LoVo (cell line): ENCODE data around the gene TPSG1.
"Not testable (repeated sequence)": the region's sequence is repeated elsewhere in the genome, so short reads cannot be mapped to it uniquely, and the experiment has no call there.

Source experiments
- DNase-seq: peaks from one replicate; pipeline ENCODE4 v3.0.0-alpha.2; 2016; ENCODE audit warnings: low spot score

Gene TPSG1

DNA sequence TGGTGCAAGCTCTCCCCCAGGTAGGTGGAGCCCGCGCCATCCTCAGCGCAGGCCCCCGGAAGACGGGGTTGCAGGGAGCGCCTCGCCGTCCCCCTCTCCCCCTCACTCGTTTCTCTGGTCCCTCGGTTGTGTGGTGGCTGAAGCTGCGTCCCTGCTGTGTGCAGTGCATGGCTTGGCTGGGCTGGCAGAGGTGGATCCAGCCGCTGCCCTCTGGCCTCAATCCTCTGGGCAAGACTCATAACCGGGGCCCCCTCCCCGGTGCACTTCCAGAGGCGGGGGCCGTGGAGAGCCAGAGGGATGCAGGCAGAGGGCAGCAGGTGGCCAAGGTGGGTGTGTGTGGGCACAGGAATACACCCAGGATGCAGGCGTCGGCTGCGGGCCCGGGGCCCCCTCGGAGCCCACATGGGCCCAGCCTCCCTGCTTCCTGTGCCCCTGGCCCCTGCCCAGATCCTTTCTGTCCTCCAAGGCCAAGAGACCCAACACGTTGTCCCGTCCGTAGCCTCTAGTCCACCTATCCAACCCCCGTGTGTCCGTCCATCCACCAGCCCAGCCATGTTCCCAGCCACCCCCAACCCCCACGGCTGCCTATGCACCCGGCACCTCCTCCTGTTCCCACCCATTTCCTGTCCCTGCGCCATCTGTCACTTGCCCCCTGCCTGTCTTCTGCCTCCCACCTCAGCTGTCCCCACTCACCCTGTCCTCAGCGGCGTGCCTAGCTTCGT lies 9.3 kb downstream of the TPSG1 start:
- DNase-seq = no peak

- DNase-seq = no peak
These were observed 10.3 kb downstream of the TPSG1 start for GRCh38 chr16:1214719-1215118.

- no peak for DNase-seq
These were observed 11.2 kb downstream of the TPSG1 start for GRCh38 chr16:1213796-1214372.

- no peak for DNase-seq
These were observed 11.8 kb downstream of the TPSG1 start for GRCh38 chr16:1213231-1213630.

DNA sequence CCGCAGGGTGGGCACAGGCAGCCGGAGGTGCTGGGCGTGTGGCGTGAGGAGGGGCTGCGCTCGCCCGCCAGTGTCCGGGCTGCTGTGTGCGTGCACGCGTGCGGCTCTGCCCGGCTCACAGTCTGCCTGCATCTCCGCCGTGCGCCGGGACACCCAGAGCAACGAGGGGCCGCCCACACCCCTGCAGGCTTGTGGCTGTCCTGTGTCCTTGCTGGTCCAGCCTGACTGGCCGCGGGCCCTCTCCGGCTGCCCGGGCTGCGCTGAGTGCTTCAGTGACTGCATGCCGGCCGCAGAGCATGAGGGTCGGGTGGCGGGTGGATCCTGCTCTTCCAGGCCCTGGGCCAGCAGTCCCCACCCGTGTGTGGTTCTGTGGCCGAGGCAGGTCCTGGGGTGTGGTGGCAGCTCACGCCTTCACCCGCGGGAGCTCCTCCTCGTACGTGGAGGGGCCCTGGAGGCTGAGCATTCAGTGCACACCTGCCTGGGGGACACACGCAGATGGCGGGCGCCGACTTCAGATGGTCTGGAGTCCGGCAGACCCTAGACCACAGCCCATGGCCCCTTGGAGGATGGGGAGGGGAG lies 12.4 kb downstream of the TPSG1 start:
- no peak for DNase-seq

DNA sequence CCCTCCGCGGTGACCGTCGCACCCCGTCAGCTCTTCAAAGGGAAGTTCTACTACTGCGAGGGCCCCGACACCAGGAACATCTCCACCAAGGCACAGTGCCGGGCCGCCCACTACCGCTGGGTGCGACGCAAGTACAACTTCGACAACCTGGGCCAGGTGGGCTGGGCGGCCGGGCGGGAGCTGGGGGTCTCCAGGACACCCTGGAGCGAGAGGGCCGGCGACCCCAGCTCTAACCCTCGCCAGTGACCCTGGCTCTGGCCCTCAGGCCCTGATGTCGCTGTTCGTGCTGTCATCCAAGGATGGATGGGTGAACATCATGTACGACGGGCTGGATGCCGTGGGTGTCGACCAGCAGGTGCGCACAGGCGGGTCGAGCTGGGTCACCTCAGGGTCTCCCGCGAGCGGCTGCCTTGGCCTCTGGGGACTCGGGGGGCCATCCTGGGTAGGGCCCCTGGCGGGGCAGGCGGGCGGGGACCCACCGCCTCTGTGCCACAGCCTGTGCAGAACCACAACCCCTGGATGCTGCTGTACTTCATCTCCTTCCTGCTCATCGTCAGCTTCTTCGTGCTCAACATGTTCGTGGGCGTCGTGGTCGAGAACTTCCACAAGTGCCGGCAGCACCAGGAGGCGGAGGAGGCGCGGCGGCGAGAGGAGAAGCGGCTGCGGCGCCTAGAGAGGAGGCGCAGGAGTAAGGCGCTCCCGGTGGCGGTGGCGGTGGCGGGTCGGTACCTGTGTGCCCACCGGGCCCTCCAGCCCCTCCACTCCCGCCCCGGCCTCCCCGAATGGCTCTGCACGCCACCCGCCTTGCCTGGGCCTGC lies 13.4 kb downstream of the TPSG1 start:
- DNase-seq = no peak

- DNase-seq = no peak
These were observed 14.6 kb downstream of the TPSG1 start for GRCh38 chr16:1210461-1210860.

- no peak for DNase-seq
These were observed 16.0 kb downstream of the TPSG1 start for GRCh38 chr16:1209081-1209480.

GRCh38 chr16:1208239-1208830 lies 16.7 kb downstream of the TPSG1 start:
- no peak for DNase-seq

DNA sequence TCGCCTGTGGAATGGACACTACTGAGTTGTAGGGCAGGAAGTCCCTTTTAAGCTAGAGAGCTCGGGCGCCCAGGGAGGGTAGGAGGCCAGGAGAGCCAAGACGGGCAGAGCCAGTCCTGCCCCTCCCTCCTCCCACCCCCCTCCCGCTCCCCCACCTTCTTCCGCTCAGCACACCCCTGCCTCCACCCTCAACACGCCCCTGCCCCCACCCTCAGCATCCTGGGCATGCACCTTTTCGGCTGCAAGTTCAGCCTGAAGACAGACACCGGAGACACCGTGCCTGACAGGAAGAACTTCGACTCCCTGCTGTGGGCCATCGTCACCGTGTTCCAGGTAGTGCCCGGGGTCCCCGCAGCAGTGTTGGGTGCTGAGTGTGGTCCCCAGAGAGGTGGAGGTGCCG lies 18.3 kb downstream of the TPSG1 start:
- no peak for DNase-seq

DNA sequence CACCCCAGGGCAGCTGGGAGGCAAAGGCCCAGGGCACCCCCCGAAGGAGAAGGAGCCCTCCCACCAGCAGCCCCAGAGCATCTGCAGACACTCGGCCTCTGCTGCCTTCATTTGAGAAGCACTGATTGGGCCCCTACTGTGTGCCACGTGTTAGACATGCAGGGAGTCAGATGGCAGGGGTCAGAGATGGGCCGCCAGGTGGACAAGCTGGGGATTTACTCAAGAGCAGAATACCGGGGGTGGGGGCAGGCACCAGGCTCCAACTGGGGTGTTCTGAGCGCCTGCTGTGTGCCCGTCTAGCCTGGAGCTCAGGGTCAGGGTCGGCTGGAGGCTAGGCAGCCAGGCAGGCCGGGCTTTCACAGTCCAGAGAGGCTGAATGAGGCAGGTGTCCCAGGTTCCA lies 18.7 kb downstream of the TPSG1 start:
- no peak for DNase-seq

GRCh38 chr16:1204933-1205332 lies 20.1 kb downstream of the TPSG1 start:
- no peak for DNase-seq

GRCh38 chr16:1202274-1202673 lies 22.8 kb downstream of the TPSG1 start:
- DNase-seq = no peak

- no peak for DNase-seq
These were observed 23.6 kb downstream of the TPSG1 start for GRCh38 chr16:1201444-1201843.

DNA sequence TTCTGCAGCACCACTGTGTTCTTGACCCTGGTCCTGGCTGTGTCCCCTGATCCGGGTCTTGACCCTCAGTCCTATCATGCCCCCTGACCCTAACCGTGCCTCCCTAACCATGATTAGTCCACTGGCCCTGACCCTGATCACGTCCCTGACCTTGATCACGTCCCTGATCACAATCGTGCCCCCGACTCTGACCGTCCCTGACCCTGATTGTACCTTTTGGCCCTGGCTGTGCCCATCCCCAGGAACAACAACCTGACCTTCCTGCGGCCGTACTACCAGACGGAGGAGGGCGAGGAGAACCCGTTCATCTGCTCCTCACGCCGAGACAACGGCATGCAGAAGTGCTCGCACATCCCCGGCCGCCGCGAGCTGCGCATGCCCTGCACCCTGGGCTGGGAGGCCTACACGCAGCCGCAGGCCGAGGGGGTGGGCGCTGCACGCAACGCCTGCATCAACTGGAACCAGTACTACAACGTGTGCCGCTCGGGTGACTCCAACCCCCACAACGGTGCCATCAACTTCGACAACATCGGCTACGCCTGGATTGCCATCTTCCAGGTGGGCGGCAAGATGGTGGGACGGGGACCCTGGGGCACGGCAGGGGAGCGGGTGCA lies 24.9 kb downstream of the TPSG1 start:
- DNase-seq = no peak

DNA sequence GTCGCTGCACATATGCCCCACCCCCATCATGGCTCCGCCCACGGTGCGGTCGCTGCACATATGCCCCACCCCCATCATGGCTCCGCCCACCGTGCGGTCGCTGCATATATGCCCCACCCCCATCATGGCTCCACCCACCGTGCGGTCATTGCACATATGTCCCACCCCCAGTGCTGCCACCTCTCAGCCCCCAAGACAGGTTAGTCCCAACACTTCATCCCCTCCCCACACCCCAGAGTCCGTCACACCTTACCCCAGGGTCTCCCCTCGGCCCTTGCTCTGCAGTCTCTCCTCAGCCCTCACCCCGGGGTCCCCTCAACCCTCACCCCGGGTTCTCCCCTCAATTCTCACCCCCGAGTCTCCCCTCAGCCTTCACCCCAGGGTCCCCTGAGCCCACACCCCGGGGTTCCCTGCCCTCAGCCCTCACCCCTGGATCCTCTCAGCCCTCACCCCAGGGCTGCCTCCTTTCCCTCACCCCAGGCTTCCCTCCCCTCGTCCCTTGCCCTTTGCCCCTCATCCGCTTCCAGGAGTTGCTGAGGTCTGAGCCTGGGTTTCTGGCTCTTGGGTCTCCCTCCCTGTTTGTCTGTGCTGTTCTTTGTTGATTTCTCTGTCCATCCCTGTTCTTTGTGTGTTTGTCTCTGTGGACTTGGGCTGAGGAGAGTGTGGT lies 25.6 kb downstream of the TPSG1 start:
- DNase-seq = no peak

DNA sequence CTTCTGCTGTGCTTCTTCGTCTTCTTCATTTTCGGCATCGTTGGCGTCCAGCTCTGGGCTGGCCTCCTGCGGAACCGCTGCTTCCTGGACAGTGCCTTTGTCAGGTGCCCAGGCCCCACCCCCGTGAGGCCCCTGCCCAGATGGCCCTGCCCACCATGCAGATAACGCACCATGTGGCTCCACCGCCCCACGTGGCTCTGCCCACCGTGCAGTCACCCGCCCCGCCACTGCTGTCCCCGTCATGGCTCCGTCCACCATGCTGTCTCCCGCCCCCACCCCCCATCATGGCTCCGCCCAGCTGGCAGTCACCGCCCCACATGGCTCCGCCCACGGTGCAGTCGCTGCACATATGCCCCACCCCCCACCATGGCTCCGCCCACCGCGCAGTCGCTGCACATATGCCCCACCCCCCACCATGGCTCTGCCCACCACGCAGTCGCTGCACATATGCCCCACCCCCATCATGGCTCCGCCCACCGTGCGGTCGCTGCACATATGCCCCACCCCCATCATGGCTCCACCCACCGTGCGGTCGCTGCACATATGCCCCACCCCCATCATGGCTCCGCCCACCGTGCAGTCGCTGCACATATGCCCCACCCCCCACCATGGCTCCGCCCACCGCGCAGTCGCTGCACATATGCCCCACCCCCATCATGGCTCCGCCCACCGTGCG lies 26.3 kb downstream of the TPSG1 start:
- not testable (repeated sequence) for DNase-seq

- DNase-seq = no peak
These were observed 26.9 kb downstream of the TPSG1 start for GRCh38 chr16:1198194-1198593.

DNA sequence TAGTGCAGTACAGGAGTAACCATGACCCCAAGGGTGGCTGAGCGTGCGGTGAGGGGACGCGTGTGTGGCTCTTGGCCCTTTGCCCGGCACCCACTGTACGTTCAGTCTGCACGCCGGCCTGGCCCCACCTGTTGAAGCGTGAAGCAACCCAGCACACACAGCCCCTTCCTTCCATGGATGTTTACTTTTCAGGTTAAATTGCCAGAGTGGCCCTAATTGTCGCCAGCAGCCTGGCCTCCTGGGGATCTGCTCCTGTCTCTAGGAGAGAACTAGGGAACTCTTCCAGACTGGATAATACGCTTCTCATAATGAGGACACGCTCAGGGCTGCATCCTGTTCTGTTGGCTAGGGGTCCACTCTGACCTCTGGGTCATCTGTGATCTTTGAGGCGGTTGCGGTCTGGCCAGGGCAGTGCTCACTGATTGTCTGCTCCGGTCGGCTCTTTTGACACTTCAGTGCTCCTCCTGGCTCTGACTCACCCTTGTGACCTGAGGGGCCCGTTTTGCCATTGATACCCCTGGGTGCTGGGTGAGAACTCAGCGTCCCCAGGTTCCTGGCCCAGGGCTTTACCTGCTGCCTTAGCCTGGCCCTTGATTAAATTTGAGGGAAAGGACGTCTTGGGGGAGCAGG lies 27.7 kb downstream of the TPSG1 start:
- DNase-seq = no peak

GRCh38 chr16:1196494-1196893 lies 28.6 kb downstream of the TPSG1 start:
- DNase-seq = no peak

- DNase-seq = no peak
These were observed 29.7 kb downstream of the TPSG1 start for GRCh38 chr16:1195393-1195666.
